ENCODE results near the gene MRPL34.

MRPL34 gene

DNA sequence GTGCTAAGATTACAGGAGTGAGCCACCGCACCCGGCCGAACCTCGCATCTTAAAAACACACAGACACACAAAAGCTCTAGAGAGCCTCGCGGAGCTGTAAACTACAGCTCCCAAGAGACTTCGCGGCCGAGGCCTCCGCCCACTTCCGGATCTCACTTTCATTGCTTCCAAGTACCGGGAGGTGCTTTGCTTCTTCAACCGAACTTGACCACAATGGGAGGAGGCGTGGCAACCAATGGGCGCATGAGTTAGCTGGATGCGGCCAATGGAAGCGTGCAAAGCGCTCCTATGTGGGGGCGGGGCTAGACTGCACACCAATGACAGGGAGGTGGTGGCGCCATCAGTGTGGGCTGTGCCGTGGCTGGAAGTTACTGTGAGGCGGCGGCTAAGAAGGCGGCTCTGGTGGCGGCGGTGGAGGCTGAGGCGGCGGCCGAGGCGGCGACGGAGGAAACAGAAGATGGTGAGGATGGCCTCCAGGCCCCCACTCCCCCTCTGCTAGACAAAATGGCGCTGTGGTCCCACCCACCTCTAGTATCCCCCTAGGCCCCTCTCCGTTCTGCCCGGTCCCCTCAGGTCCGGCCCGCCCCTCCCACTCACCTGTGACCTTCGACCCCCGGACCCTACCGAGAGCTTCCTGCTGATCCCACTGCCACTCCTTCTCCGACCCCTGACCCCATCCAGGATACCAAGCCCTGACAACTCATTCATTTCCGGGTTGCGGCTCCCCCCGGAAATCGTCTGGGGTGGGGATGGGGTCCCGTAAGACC is 3.7 kb downstream of the MRPL34 start, which contains the start of gene DDA1:
Gene DDA1, plus strand, starts transcription at position 366 of the 767 bp plus-strand sequence. Its CDS starts 92 bp downstream, at position 458.
- peaks cover 60% of the 10 kb centered on the region for H3K4me1 Mint-ChIP-seq
- peaks cover 19% of the 10 kb centered on the region for H3K36me3 Mint-ChIP-seq
- peak within 1 kb of the TSS; percentile 99 for H3K4me3 Mint-ChIP-seq
- no peaks in the 10 kb centered on the region for H3K27me3 Mint-ChIP-seq
- CTCF ChIA-PET: interaction anchor here (0.6 to 3.4 kb wide), 6 partner anchors 16 to 77 kb away, joined by 3 to 12 read pairs (median 5); no protein-coding TSS in a partner anchor
- peak; percentile 100 for DNase-seq
- no peaks in the 10 kb centered on the region for H3K9me3 Mint-ChIP-seq
- peak within 1 kb of the TSS; percentile 96 for H3K27ac Mint-ChIP-seq

DNA sequence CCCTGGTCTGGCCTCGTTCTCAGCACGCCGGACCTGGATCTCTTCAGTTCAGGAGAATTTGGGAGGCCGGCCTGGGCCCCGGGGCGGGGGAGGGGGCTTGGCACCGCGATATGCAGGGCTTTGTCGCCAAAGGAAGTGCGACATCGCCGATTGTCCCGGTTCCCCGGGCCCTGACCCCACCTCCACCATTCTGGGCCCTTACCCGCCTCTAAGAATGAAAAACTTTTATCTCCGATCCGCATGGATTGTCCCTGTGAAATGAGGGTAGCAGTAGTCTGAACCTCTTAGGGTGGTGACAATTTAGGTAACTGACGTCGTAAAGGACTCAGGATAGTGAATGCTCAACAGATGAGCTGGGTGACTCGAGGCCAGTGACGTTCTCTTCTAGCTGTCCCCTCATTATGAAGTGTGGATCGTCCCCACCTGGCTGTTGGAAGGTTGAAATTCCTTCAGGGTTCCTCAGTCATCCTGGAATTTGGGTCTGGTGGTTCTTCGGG is 4.3 kb downstream of the MRPL34 start:
- H3K36me3 Mint-ChIP-seq: peaks cover 19% of the 10 kb centered on the region
- CTCF ChIA-PET: interaction anchor here (1.0 kb wide), 1 partner anchor 27 kb away, joined by 5 read pairs; no protein-coding TSS in a partner anchor

DNA sequence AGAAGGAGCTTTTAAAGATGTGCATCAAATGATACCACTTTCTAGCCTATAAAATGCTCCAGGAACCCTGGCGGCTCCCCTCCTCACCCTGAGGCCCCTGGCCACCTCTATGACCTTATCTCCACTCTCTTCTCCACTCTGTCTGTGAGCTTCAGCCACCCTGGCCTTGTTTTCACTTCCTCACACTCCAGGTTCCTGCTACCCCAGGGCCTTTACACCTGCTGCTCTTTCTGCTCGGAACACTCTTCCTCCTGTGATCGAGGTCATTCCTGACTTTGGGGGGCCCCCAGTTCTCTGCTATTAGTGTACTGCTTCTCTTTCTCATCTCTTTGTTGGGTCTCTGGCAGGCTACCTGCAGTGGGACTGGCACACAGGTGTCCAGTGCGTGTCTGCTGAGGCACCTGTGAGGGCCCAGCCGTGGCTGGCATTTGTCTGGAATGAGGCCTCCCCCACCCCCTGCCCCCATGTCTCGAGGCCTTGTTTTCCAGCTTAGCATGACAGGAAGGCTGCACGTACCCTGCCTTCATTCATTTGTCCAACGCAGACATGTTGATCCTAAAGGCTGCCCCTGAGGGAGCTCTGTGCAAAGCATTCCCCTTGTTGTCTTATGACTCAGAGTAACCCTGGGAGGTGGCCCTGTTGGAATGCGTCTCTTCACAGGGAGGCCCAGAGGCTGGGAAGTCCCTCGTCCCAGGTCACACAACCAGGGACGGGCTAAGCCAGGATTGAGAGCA is 6.0 kb downstream of the MRPL34 start:
- CTCF ChIA-PET: no interaction called here
- peak overlapping the region; percentile 26 for H3K4me3 Mint-ChIP-seq
- no peak for DNase-seq
- H3K4me1 Mint-ChIP-seq: peaks cover 46% of the 10 kb centered on the region
- H3K27me3 Mint-ChIP-seq: no peaks in the 10 kb centered on the region
- peaks cover 26% of the 10 kb centered on the region for H3K36me3 Mint-ChIP-seq
- no peaks in the 10 kb centered on the region for H3K9me3 Mint-ChIP-seq
- H3K27ac Mint-ChIP-seq: peak overlapping the region; percentile 65

More for the DNA sequence above, 4.3 kb downstream of the MRPL34 start:
- peak overlapping the region; percentile 96 for H3K27ac Mint-ChIP-seq
- DNase-seq: no peak
- H3K27me3 Mint-ChIP-seq: no peaks in the 10 kb centered on the region
- H3K4me3 Mint-ChIP-seq: peak overlapping the region; percentile 99
- peaks cover 54% of the 10 kb centered on the region for H3K4me1 Mint-ChIP-seq
- no peaks in the 10 kb centered on the region for H3K9me3 Mint-ChIP-seq

GRCh38 chr19:17312189-17313113 is 6.8 kb downstream of the MRPL34 start:
- H3K4me1 Mint-ChIP-seq: peaks cover 39% of the 10 kb centered on the region
- H3K9me3 Mint-ChIP-seq: no peaks in the 10 kb centered on the region

DNA sequence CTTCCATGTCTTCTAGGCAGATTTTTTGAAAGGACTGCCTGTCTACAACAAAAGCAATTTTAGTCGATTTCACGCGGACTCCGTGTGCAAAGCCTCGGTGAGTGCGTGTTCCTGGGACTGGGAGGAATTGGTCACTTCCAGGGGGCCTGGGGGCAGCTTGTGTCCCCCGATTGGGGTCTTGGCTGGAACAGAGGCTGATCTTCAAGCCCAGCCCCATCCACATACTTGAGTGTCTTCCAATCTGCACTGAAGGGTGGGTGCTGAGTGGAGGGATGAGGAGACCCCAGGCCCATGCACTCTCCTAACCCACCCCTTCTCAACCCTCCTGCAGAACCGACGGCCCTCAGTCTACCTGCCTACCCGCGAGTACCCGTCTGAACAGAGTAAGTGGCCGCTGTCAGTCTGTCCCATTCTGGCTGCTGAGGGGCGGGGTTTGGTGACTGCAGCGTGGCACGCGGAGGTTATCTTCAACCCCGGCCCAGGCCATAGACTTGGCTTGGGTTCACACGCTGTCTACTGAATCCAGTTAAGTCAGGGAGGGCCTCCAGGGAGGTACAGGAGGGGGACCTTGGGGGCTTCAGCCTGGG is 8.4 kb downstream of the MRPL34 start:
- Mint-ChIP-seq H3K27ac (no peak overlapping the region), H3K9me3 (no peaks in the 10 kb centered on the region)

More at GRCh38 chr19:17312189-17313113, 6.8 kb downstream of the MRPL34 start:
- no peaks in the 10 kb centered on the region for H3K27me3 Mint-ChIP-seq
- H3K4me3 Mint-ChIP-seq: no peak overlapping the region
- no peak for DNase-seq
- H3K36me3 Mint-ChIP-seq: peaks cover 26% of the 10 kb centered on the region
- CTCF ChIA-PET: no interaction called here
- H3K27ac Mint-ChIP-seq: no peak overlapping the region

GRCh38 chr19:17318966-17319365 is 13.3 kb downstream of the MRPL34 start:
- peaks cover 6% of the 10 kb centered on the region for H3K4me1 Mint-ChIP-seq
- H3K9me3 Mint-ChIP-seq: no peaks in the 10 kb centered on the region
- H3K27ac Mint-ChIP-seq: no peak overlapping the region
- CTCF ChIA-PET: interaction anchor here (1.2 kb wide), 1 partner anchor 67 kb away, joined by 3 read pairs; no protein-coding TSS in a partner anchor
- no peak overlapping the region for H3K4me3 Mint-ChIP-seq
- peaks cover 33% of the 10 kb centered on the region for H3K36me3 Mint-ChIP-seq
- no peak for DNase-seq
- H3K27me3 Mint-ChIP-seq: no peaks in the 10 kb centered on the region

More for the DNA sequence above, 8.4 kb downstream of the MRPL34 start:
- no peak overlapping the region for H3K4me3 Mint-ChIP-seq
- H3K36me3 Mint-ChIP-seq: peaks cover 24% of the 10 kb centered on the region
- CTCF ChIA-PET: no interaction called here
- H3K4me1 Mint-ChIP-seq: peaks cover 30% of the 10 kb centered on the region
- H3K27me3 Mint-ChIP-seq: no peaks in the 10 kb centered on the region
- DNase-seq: no peak

- no peaks in the 10 kb centered on the region for H3K9me3 Mint-ChIP-seq
- peaks cover 6% of the 10 kb centered on the region for H3K4me1 Mint-ChIP-seq
- no peaks in the 10 kb centered on the region for H3K27me3 Mint-ChIP-seq
- peaks cover 29% of the 10 kb centered on the region for H3K36me3 Mint-ChIP-seq
- CTCF ChIA-PET: interaction anchor here (1.2 kb wide), 1 partner anchor 66 kb away, joined by 3 read pairs; no protein-coding TSS in a partner anchor
- no peak for DNase-seq
- H3K4me3 Mint-ChIP-seq: no peak overlapping the region
- no peak overlapping the region for H3K27ac Mint-ChIP-seq
Measured at GRCh38 chr19:17319473-17320238, 14.0 kb downstream of the MRPL34 start.

DNA sequence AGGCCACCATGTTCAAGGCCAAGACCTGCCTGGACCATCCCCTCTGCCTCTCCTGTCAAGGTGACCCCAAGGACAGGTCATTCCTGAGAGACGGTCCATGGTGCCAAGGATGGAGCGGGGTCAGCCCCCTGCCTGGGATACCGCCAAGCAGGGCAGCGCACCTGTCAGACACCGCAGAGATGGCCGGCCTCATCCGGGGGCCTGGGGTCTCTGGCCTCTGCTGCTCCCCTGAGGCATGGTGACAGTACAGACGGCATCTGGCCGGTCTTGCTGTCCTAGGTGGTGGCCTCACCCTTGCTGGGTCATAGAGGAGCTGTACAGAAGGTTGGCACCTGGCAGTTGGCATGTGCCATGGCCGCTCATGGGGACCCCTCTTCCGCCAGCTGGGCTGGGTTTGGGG is 14.8 kb downstream of the MRPL34 start:
- CTCF ChIA-PET: no interaction called here

DNA sequence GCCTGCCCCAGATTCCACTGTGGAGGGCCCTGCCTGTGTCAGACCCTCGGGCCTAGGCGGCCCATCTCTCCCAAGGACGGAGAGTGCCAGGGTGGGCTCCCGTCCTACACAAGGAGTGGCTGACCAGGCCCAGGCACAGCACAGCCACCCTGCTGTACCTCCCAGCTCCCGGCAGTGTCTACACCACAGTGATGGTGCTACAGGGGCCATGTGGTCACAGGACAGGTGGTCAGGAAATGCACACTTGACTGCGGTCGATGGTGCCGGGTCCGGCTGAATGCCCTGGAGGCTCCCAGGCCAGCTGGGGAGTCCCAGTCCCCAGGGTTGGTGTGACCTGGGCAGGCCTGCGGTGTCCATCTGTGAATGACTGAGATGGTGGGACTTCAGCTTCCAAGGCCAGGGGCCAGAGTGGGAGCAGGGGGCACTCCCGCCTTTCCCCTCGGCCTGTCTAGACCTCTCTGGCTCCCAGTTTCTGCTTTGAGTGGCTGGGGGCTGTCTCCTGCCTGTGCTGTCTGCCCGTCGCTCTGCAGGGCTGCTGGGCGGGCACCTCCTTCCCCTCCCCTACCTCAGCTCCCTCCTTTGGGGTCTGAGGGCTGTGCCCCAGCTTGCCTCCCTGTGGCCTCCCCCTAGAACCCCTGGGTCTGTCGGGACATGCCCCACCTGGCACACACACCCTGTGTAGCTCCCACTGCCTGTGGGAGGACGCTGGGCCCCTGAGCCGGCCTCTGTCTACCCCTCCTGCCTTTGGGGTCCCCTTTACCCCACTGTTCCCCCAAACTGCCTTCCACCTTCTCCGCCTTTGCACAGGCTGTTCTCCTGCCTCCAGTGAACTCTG is 16.2 kb downstream of the MRPL34 start:
- no peak overlapping the region for H3K4me3 Mint-ChIP-seq
- no peak overlapping the region for H3K27ac Mint-ChIP-seq
- peaks cover 2% of the 10 kb centered on the region for H3K4me1 Mint-ChIP-seq
- DNase-seq: no peak
- peaks cover 20% of the 10 kb centered on the region for H3K36me3 Mint-ChIP-seq
- H3K9me3 Mint-ChIP-seq: no peaks in the 10 kb centered on the region
- CTCF ChIA-PET: no interaction called here
- H3K27me3 Mint-ChIP-seq: no peaks in the 10 kb centered on the region

More for the DNA sequence above, 14.8 kb downstream of the MRPL34 start:
- no peaks in the 10 kb centered on the region for H3K27me3 Mint-ChIP-seq
- no peak overlapping the region for H3K4me3 Mint-ChIP-seq
- peaks cover 27% of the 10 kb centered on the region for H3K36me3 Mint-ChIP-seq
- no peaks in the 10 kb centered on the region for H3K9me3 Mint-ChIP-seq
- DNase-seq: no peak
- H3K27ac Mint-ChIP-seq: no peak overlapping the region
- peaks cover 6% of the 10 kb centered on the region for H3K4me1 Mint-ChIP-seq

GRCh38 chr19:17322854-17323253 is 17.2 kb downstream of the MRPL34 start:
- Mint-ChIP-seq H3K27me3 (no peaks in the 10 kb centered on the region), H3K27ac (peak overlapping the region; percentile 74), H3K4me1 (peaks cover 4% of the 10 kb centered on the region), H3K4me3 (no peak overlapping the region), H3K36me3 (peaks cover 20% of the 10 kb centered on the region), H3K9me3 (no peaks in the 10 kb centered on the region)
- no peak for DNase-seq
- CTCF ChIA-PET: no interaction called here

- CTCF ChIA-PET: no interaction called here
- no peak overlapping the region for H3K4me3 Mint-ChIP-seq
Measured at GRCh38 chr19:17323300-17323963, 17.8 kb downstream of the MRPL34 start.

GRCh38 chr19:17323964-17324332 is 18.3 kb downstream of the MRPL34 start:
- H3K9me3 Mint-ChIP-seq: no peaks in the 10 kb centered on the region
- no peak overlapping the region for H3K27ac Mint-ChIP-seq
- peaks cover 20% of the 10 kb centered on the region for H3K36me3 Mint-ChIP-seq
- peak; percentile 39 for DNase-seq
- H3K4me3 Mint-ChIP-seq: no peak overlapping the region
- peaks cover 8% of the 10 kb centered on the region for H3K27me3 Mint-ChIP-seq
- CTCF ChIA-PET: no interaction called here
- peaks cover 6% of the 10 kb centered on the region for H3K4me1 Mint-ChIP-seq

More at GRCh38 chr19:17323300-17323963, 17.8 kb downstream of the MRPL34 start:
- Mint-ChIP-seq H3K36me3 (peaks cover 20% of the 10 kb centered on the region), H3K4me1 (peaks cover 6% of the 10 kb centered on the region), H3K27me3 (peaks cover 3% of the 10 kb centered on the region), H3K27ac (no peak overlapping the region), H3K9me3 (no peaks in the 10 kb centered on the region)
- DNase-seq: no peak

All from activated naive CD4-positive, alpha-beta T cell treated with anti-CD3 and anti-CD28 coated beads, Interleukin-2, amount 10 ng/mL, durations not matched to agents 7 days and 5 days (primary cell).